AG08396 (cell line): ENCODE results near the gene ART4.

Source experiments
- DNase-seq: peaks from one replicate; pipeline ENCODE4 v3.0.0; 2012; ENCODE audit warnings: low spot score, mixed read lengths

ART4 gene

GRCh38 chr12:14843425-14843887 is at the start of gene ART4:
ART4 (minus strand) TSS chr12:14843526; CDS start chr12:14843113, 413 bp downstream.
- DNase-seq: no peak

- DNase-seq: peak; percentile 26
These were observed 49.6 kb upstream of the ART4 start for GRCh38 chr12:14892726-14893505.

- no peak for DNase-seq
These were observed 47.4 kb upstream of the ART4 start for GRCh38 chr12:14890701-14891100.

- no peak for DNase-seq
These were observed 42.9 kb upstream of the ART4 start for GRCh38 chr12:14886271-14886670.

- DNase-seq: no peak
These were observed 42.4 kb upstream of the ART4 start, which contains the start of gene MGP for GRCh38 chr12:14885718-14886221. MGP (minus strand) TSS chr12:14885854; CDS start chr12:14885791, 63 bp downstream.

- DNase-seq: peak; percentile 34
These were observed 41.1 kb upstream of the ART4 start for GRCh38 chr12:14884458-14884878.

- no peak for DNase-seq
These were observed 40.4 kb upstream of the ART4 start for GRCh38 chr12:14883686-14884085.

- no peak for DNase-seq
These were observed 37.6 kb upstream of the ART4 start for GRCh38 chr12:14880890-14881453.

- no peak for DNase-seq
These were observed 36.1 kb upstream of the ART4 start for GRCh38 chr12:14879222-14879933.

- no peak for DNase-seq
These were observed 35.2 kb upstream of the ART4 start for GRCh38 chr12:14878488-14878887.

- DNase-seq: no peak
These were observed 33.5 kb upstream of the ART4 start for GRCh38 chr12:14876833-14877232.

- DNase-seq: no peak
These were observed 31.6 kb upstream of the ART4 start for GRCh38 chr12:14874882-14875281.

- DNase-seq: no peak
These were observed 30.3 kb upstream of the ART4 start for GRCh38 chr12:14873440-14874185.

GRCh38 chr12:14871886-14872285 is 28.6 kb upstream of the ART4 start:
- DNase-seq: no peak

- no peak for DNase-seq
These were observed 27.9 kb upstream of the ART4 start for GRCh38 chr12:14871247-14871646.

- DNase-seq: no peak
These were observed 25.7 kb upstream of the ART4 start for GRCh38 chr12:14868916-14869506.

- DNase-seq: no peak
These were observed 17.2 kb upstream of the ART4 start for GRCh38 chr12:14860490-14860889.

GRCh38 chr12:14858513-14858912 is 15.2 kb upstream of the ART4 start:
- no peak for DNase-seq

GRCh38 chr12:14854586-14855183 is 11.4 kb upstream of the ART4 start:
- peak; percentile 27 for DNase-seq

GRCh38 chr12:14853961-14854360 is 10.6 kb upstream of the ART4 start:
- no peak for DNase-seq

- no peak for DNase-seq
These were observed 9.6 kb upstream of the ART4 start for GRCh38 chr12:14852880-14853279.
